IPS DF 6.9 (cell line): ENCODE measurements around the gene SETDB1.
A peak's percentile ranks its signal among the peaks of the same experiment; 100 is the strongest.

Source experiments
- DNase-seq: peaks from one replicate; pipeline ENCODE4 v3.0.0-alpha.2; 2013; ENCODE audit warnings: low read depth, low spot score
- H3K27ac ChIP-seq: one replicate; pipeline ENCODE4 v1.5.1; 2013; ENCODE audit warnings: low read length, control low read depth
- H3K27me3 ChIP-seq: 2 replicates; pipeline ENCODE4 v1.6.1; 2013; ENCODE audit warnings: mild to moderate bottlenecking, low read length; ENCODE audit not compliant: control insufficient read depth, insufficient read depth
- H3K36me3 ChIP-seq: 2 replicates; pipeline ENCODE4 v1.6.1; 2013; ENCODE audit warnings: low read length; ENCODE audit not compliant: control insufficient read depth, insufficient read depth
- H3K4me1 ChIP-seq: 2 replicates; pipeline ENCODE4 v1.6.1; 2013; ENCODE audit warnings: low read length; ENCODE audit not compliant: control insufficient read depth, insufficient read depth
- H3K4me3 ChIP-seq: 2 replicates; pipeline ENCODE4 v1.5.1; 2013; ENCODE audit warnings: mild to moderate bottlenecking, low read length
- H3K9me3 ChIP-seq: 2 replicates; pipeline ENCODE4 v1.6.1; 2013; ENCODE audit warnings: low read length, inconsistent platforms; ENCODE audit not compliant: control insufficient read depth, insufficient read depth
- WGBS: extraction: QIAGEN DNeasy Blood & Tissue Kit; methylation state at CpG from one replicate; pipeline ENCODE4 v1.1.7; 2013; ENCODE audit warnings: mixed read lengths, missing lambda C conversion rate; ENCODE audit not compliant: insufficient read length, insufficient coverage; 5-methylcytosine and 5-hydroxymethylcytosine counted together

The SETDB1 gene

GRCh38 chr1:151002051-151002450 lies 75.9 kb downstream of the SETDB1 start:
- WGBS, result no CpG with 5 or more reads among the region's 3 CpGs
- 0 out of 2 replicates have a peak, but pooled peaks cover 3% of the 10 kb centered on the region for H3K36me3 ChIP-seq
- H3K4me3 ChIP-seq, result no peak overlapping the region
- H3K9me3 ChIP-seq, result no peaks in the 10 kb centered on the region
- no peak overlapping the region for H3K27ac ChIP-seq
- no peak for DNase-seq
- H3K4me1 ChIP-seq, result peaks cover 2% of the 10 kb centered on the region; the same call in 1 of the 2 replicates
- no peaks in the 10 kb centered on the region for H3K27me3 ChIP-seq

DNA sequence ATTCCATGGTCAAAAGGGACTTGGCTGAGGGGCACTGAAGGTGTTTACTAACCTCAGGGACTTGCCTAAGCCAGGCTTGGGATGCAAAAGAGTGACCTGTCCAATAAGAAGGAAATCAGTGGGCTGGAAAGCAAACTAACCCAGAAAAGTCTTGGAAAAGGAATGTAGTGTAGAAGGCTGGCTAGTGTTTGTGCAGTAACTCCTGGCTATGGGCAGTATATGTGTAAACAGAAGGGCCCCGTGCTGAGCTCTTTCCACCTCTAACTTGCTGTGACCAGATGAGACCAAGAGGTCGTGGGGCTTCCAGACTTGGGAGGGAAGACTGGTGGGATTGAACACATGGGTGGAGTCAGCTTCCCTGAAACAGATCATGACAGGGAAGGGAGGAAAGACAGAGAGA lies 76.4 kb downstream of the SETDB1 start:
- no peak for DNase-seq
- no CpG with 5 or more reads among the region's 2 CpGs for WGBS
- Histone ChIP-seq H3K9me3 (no peaks in the 10 kb centered on the region), H3K36me3 (0 out of 2 replicates have a peak, but pooled peaks cover under 1% of the 10 kb centered on the region), H3K4me1 (peaks cover 2% of the 10 kb centered on the region; the same call in 1 of the 2 replicates), H3K4me3 (no peak overlapping the region), H3K27ac (no peak overlapping the region), H3K27me3 (no peaks in the 10 kb centered on the region)

DNA sequence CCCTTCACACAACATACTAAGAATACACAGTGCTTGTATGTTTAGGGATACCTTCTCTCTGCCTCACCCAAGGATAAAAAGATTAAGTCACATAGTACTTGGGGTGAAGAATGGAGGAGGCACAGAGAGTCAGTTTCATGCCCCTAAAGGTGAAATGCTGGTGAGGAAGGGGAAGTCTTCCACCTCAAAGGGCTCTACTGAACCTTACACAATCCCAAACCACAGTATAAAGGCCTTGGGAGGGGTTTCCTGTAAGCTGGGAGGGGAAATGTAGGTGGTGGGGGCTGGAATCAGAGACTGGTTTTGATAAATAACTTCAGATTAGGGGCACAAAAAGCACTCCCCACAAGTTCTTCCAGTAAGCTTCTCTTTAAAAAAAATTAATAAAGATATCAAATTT lies 77.0 kb downstream of the SETDB1 start:
- DNase-seq, result no peak
- H3K4me1 ChIP-seq, result peaks cover 2% of the 10 kb centered on the region; the same call in 1 of the 2 replicates
- H3K9me3 ChIP-seq, result no peaks in the 10 kb centered on the region

GRCh38 chr1:151005729-151006319 lies 79.7 kb downstream of the SETDB1 start:
- no peak overlapping the region for H3K27ac ChIP-seq
- no peak for DNase-seq
- peaks cover 2% of the 10 kb centered on the region; the same call in 1 of the 2 replicates for H3K4me1 ChIP-seq

More for the DNA sequence above, 77.0 kb downstream of the SETDB1 start:
- Histone ChIP-seq H3K36me3 (no peaks in the 10 kb centered on the region), H3K27ac (no peak overlapping the region), H3K27me3 (no peaks in the 10 kb centered on the region), H3K4me3 (no peak overlapping the region)

GRCh38 chr1:151006327-151007052 lies 80.3 kb downstream of the SETDB1 start, which contains the start of gene MINDY1:
MINDY1 (minus strand) TSS chr1:151006902; CDS start chr1:151002617, 4,285 bp downstream.
- no CpG with 5 or more reads among the region's 18 CpGs for WGBS

More at GRCh38 chr1:151005729-151006319, 79.7 kb downstream of the SETDB1 start:
- no peaks in the 10 kb centered on the region for H3K9me3 ChIP-seq
- no CpG with 5 or more reads among the region's 4 CpGs for WGBS
- H3K4me3 ChIP-seq, result no peak overlapping the region; the same call in 1 of the 2 replicates
- no peaks in the 10 kb centered on the region for H3K27me3 ChIP-seq
- H3K36me3 ChIP-seq, result no peaks in the 10 kb centered on the region

DNA sequence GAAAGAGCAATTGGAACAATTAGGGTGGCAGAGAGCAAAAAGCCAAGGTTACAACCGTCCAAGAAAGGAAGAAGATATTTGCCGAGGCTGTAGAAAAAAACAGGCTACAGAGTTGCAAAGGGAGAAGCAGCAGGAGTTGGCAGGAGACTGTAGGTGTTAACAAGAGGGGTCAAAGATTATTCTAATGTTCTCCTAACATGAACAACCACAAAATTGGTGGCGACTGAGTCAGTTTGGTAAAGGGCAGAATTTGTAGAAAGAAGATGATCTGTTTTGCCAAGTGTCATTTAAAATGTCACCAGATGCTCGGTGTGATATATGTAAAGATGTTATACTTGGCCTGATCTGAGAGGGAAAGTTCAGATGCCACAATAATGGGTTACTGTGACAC lies 81.7 kb downstream of the SETDB1 start:
- H3K36me3 ChIP-seq, result no peaks in the 10 kb centered on the region
- H3K9me3 ChIP-seq, result no peaks in the 10 kb centered on the region
- no CpG with 5 or more reads among the region's 4 CpGs for WGBS
- no peaks in the 10 kb centered on the region for H3K27me3 ChIP-seq
- no peak overlapping the region for H3K4me3 ChIP-seq
- H3K4me1 ChIP-seq, result peaks cover 2% of the 10 kb centered on the region; the same call in 1 of the 2 replicates
- H3K27ac ChIP-seq, result no peak overlapping the region
- no peak for DNase-seq

More at GRCh38 chr1:151006327-151007052, 80.3 kb downstream of the SETDB1 start, which contains the start of gene MINDY1:
- DNase-seq, result peak; percentile 61
- Histone ChIP-seq H3K4me1 (peaks cover 2% of the 10 kb centered on the region; the same call in 1 of the 2 replicates), H3K9me3 (no peaks in the 10 kb centered on the region), H3K27me3 (no peaks in the 10 kb centered on the region), H3K4me3 (peak within 1 kb of the TSS; percentile 25; the same call in 1 of the 2 replicates), H3K36me3 (no peaks in the 10 kb centered on the region), H3K27ac (no peak within 1 kb of the TSS)

GRCh38 chr1:151008244-151009205 lies 82.4 kb downstream of the SETDB1 start, which contains the start of gene PRUNE1:
PRUNE1 (plus strand) TSS chr1:151008449; CDS start chr1:151008633, 184 bp downstream.
- Histone ChIP-seq H3K4me1 (peaks cover 2% of the 10 kb centered on the region; the same call in 1 of the 2 replicates), H3K36me3 (no peaks in the 10 kb centered on the region), H3K27ac (no peak within 1 kb of the TSS), H3K4me3 (peak within 1 kb of the TSS; percentile 53), H3K9me3 (no peaks in the 10 kb centered on the region), H3K27me3 (no peaks in the 10 kb centered on the region)
- WGBS, result no CpG with 5 or more reads among the region's 69 CpGs
- peak; percentile 88 for DNase-seq

- no peaks in the 10 kb centered on the region for H3K27me3 ChIP-seq
- no peaks in the 10 kb centered on the region for H3K36me3 ChIP-seq
- H3K9me3 ChIP-seq, result no peaks in the 10 kb centered on the region
- no peak for DNase-seq
- peaks cover 2% of the 10 kb centered on the region; the same call in 1 of the 2 replicates for H3K4me1 ChIP-seq
- no CpG with 5 or more reads among the region's 3 CpGs for WGBS
- H3K4me3 ChIP-seq, result peak overlapping the region; percentile 53; the same call in 1 of the 2 replicates
- no peak overlapping the region for H3K27ac ChIP-seq
These were observed 83.0 kb downstream of the SETDB1 start for GRCh38 chr1:151009206-151009587.

DNA sequence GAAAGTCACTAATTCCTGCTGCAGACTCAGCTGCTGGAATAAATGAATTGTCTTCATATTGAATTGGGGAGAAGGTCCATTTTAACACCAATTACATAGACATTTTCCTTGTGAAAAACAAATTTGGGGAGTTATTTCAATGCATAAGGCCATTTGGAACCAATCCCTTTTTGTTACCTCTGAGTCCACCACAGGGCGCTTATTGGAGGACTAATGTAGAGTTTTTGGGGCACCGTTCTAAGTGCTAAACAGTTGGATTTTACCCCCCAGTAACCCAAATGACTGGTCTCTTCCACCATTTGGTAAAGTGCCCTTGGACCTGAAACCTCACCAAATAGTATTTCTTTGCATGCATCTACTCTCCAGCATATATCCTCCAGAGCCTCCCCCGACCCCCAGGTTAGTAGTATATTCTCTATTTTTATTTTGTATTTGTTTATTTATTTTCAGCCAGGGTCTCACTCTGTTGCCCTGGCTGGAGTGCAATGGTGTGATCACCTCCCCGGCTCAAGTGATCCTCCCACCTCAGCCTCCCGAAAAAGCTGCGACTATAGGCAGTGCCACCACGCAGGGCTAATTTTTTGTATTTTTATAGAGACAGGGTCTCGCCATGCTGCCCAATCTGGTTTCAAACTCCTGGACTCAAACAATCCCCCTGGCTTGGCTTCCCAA lies 83.6 kb downstream of the SETDB1 start:
- no peak overlapping the region for H3K4me3 ChIP-seq

More for the DNA sequence above, 83.6 kb downstream of the SETDB1 start:
- no CpG with 5 or more reads among the region's 8 CpGs for WGBS
- no peaks in the 10 kb centered on the region for H3K9me3 ChIP-seq
- no peaks in the 10 kb centered on the region for H3K27me3 ChIP-seq
- no peak for DNase-seq
- H3K4me1 ChIP-seq, result peaks cover 2% of the 10 kb centered on the region; the same call in 1 of the 2 replicates
- no peak overlapping the region for H3K27ac ChIP-seq
- H3K36me3 ChIP-seq, result no peaks in the 10 kb centered on the region
